KMS-11 (cell line): Measurements from ENCODE around the gene C4orf51.
A peak's percentile ranks its signal among the peaks of the same experiment; 100 is the strongest.

Source experiments
- H2AFZ ChIP-seq: fragments of 200-600 bp; sonication (generic); 2 replicates; pipeline ENCODE4 v1.6.1; 2016; ENCODE audit warnings: antibody characterized with exemption, mixed run types, low read depth
- H3K27ac ChIP-seq: fragments of 200-600 bp; sonication (generic); 2 replicates; pipeline ENCODE4 v1.6.1; 2016; ENCODE audit warnings: mild to moderate bottlenecking, mixed run types
- H3K27me3 ChIP-seq: fragments of 200-600 bp; sonication (generic); 2 replicates; pipeline ENCODE4 v1.6.1; 2017; ENCODE audit warnings: mild to moderate bottlenecking, low read depth, mixed run types, moderate library complexity; ENCODE audit not compliant: insufficient read depth
- H3K36me3 ChIP-seq: fragments of 200-600 bp; sonication (generic); 2 replicates; pipeline ENCODE4 v1.6.1; 2017; ENCODE audit warnings: mild to moderate bottlenecking, mixed run types; ENCODE audit not compliant: insufficient read depth
- H3K4me1 ChIP-seq: fragments of 200-600 bp; sonication (generic); 2 replicates; pipeline ENCODE4 v1.6.1; 2016; ENCODE audit warnings: mild to moderate bottlenecking, low read depth, mixed run types; ENCODE audit not compliant: poor library complexity, severe bottlenecking
- H3K4me2 ChIP-seq: fragments of 200-600 bp; sonication (generic); 2 replicates; pipeline ENCODE4 v1.7.0; 2016; ENCODE audit warnings: mild to moderate bottlenecking, mixed run types
- H3K4me3 ChIP-seq: fragments of 200-600 bp; sonication (generic); IDR thresholded peaks from 2 replicates; pipeline ENCODE4 v1.6.1; 2017; ENCODE audit warnings: low read depth, low read length, mixed read lengths; ENCODE audit not compliant: insufficient read depth
- H3K79me2 ChIP-seq: fragments of 200-600 bp; sonication (generic); 2 replicates; pipeline ENCODE4 v1.6.1; 2016; ENCODE audit warnings: low read depth, mixed run types; ENCODE audit not compliant: insufficient read depth
- H3K9ac ChIP-seq: fragments of 200-600 bp; sonication (generic); 2 replicates; pipeline ENCODE4 v1.6.1; 2016; ENCODE audit warnings: mild to moderate bottlenecking, mixed run types
- H4K20me1 ChIP-seq: fragments of 200-600 bp; sonication (generic); 2 replicates; pipeline ENCODE4 v1.6.1; 2016; ENCODE audit warnings: mild to moderate bottlenecking, mixed run types; ENCODE audit not compliant: insufficient read depth
- CTCF ChIP-seq: fragments of 200-600 bp; sonication (generic); conservative IDR thresholded peaks from 2 replicates; pipeline ENCODE4 v1.6.1; 2017; ENCODE audit warnings: low read depth, mild to moderate bottlenecking, antibody characterized with exemption, low read length, moderate library complexity, mixed read lengths

C4orf51 gene

GRCh38 chr4:145774473-145774872 is 94.5 kb downstream of the C4orf51 start:
- Histone ChIP-seq H3K27ac (peak overlapping the region; percentile 62), H3K4me2 (peak overlapping the region; percentile 73), H3K79me2 (no peaks in the 10 kb centered on the region), H2AFZ (no peak overlapping the region), H3K4me3 (no peak overlapping the region), H4K20me1 (no peaks in the 10 kb centered on the region), H3K9ac (peak overlapping the region; percentile 3; the same call in 1 of the 2 replicates), H3K4me1 (peaks cover 46% of the 10 kb centered on the region), H3K27me3 (no peaks in the 10 kb centered on the region), H3K36me3 (no peaks in the 10 kb centered on the region; the same call in 1 of the 2 replicates)
- no peak for TF ChIP-seq CTCF

- Histone ChIP-seq H3K27ac (no peak overlapping the region), H3K4me1 (peaks cover 46% of the 10 kb centered on the region), H4K20me1 (no peaks in the 10 kb centered on the region), H3K4me2 (no peak overlapping the region), H3K36me3 (no peaks in the 10 kb centered on the region; the same call in 1 of the 2 replicates), H3K4me3 (no peak overlapping the region), H3K9ac (no peak overlapping the region), H3K27me3 (no peaks in the 10 kb centered on the region), H2AFZ (no peak overlapping the region), H3K79me2 (no peaks in the 10 kb centered on the region)
- TF ChIP-seq CTCF: 0 out of 2 replicates have a peak, but pooled peaks have one; percentile 15
Observed at GRCh38 chr4:145775406-145775805, 95.5 kb downstream of the C4orf51 start.

- H4K20me1 ChIP-seq: no peaks in the 10 kb centered on the region
- TF ChIP-seq CTCF: no peak
- no peaks in the 10 kb centered on the region for H3K79me2 ChIP-seq
- H3K4me2 ChIP-seq: no peak overlapping the region
- no peak overlapping the region for H3K27ac ChIP-seq
- no peak overlapping the region for H2AFZ ChIP-seq
- H3K9ac ChIP-seq: no peak overlapping the region
- H3K4me1 ChIP-seq: peaks cover 42% of the 10 kb centered on the region
- H3K4me3 ChIP-seq: no peak overlapping the region
- no peaks in the 10 kb centered on the region for H3K27me3 ChIP-seq
- no peaks in the 10 kb centered on the region; the same call in 1 of the 2 replicates for H3K36me3 ChIP-seq
Observed at GRCh38 chr4:145776208-145776607, 96.3 kb downstream of the C4orf51 start.

- H3K36me3 ChIP-seq: no peaks in the 10 kb centered on the region; the same call in 1 of the 2 replicates
- H3K4me1 ChIP-seq: peaks cover 10% of the 10 kb centered on the region
- H3K27ac ChIP-seq: no peak overlapping the region
Observed at GRCh38 chr4:145779319-145779801, 99.4 kb downstream of the C4orf51 start.

More at GRCh38 chr4:145779319-145779801, 99.4 kb downstream of the C4orf51 start:
- H4K20me1 ChIP-seq: no peaks in the 10 kb centered on the region
- no peaks in the 10 kb centered on the region for H3K27me3 ChIP-seq
- no peaks in the 10 kb centered on the region for H3K79me2 ChIP-seq
- H2AFZ ChIP-seq: no peak overlapping the region
- no peak overlapping the region for H3K4me3 ChIP-seq
- no peak overlapping the region for H3K4me2 ChIP-seq
- TF ChIP-seq CTCF: no peak
- H3K9ac ChIP-seq: no peak overlapping the region
